C4-2B (cell line): Measurements from ENCODE around the gene FSTL4.

Experiments
- H3K27ac ChIP-seq: fragments of 450-650 bp; 2 replicates; pipeline ENCODE4 v1.5.1; 2017
- ZFX ChIP-seq: fragments of 450-650 bp; IDR thresholded peaks from 2 replicates; pipeline ENCODE4 v1.6.1; 2017
- TF ChIP-seq, protein P1 (sequence below): fragments of 450-650 bp; conservative IDR thresholded peaks from 2 replicates; pipeline ENCODE4 v1.5.1; 2017; ENCODE audit warnings: mild to moderate bottlenecking

FSTL4 gene

GRCh38 chr5:133266527-133266878 is 345.8 kb downstream of the FSTL4 start:
- TF ChIP-seq, protein P1, sequence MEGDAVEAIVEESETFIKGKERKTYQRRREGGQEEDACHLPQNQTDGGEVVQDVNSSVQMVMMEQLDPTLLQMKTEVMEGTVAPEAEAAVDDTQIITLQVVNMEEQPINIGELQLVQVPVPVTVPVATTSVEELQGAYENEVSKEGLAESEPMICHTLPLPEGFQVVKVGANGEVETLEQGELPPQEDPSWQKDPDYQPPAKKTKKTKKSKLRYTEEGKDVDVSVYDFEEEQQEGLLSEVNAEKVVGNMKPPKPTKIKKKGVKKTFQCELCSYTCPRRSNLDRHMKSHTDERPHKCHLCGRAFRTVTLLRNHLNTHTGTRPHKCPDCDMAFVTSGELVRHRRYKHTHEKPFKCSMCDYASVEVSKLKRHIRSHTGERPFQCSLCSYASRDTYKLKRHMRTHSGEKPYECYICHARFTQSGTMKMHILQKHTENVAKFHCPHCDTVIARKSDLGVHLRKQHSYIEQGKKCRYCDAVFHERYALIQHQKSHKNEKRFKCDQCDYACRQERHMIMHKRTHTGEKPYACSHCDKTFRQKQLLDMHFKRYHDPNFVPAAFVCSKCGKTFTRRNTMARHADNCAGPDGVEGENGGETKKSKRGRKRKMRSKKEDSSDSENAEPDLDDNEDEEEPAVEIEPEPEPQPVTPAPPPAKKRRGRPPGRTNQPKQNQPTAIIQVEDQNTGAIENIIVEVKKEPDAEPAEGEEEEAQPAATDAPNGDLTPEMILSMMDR = no peak
- TF ChIP-seq ZFX = no peak

DNA sequence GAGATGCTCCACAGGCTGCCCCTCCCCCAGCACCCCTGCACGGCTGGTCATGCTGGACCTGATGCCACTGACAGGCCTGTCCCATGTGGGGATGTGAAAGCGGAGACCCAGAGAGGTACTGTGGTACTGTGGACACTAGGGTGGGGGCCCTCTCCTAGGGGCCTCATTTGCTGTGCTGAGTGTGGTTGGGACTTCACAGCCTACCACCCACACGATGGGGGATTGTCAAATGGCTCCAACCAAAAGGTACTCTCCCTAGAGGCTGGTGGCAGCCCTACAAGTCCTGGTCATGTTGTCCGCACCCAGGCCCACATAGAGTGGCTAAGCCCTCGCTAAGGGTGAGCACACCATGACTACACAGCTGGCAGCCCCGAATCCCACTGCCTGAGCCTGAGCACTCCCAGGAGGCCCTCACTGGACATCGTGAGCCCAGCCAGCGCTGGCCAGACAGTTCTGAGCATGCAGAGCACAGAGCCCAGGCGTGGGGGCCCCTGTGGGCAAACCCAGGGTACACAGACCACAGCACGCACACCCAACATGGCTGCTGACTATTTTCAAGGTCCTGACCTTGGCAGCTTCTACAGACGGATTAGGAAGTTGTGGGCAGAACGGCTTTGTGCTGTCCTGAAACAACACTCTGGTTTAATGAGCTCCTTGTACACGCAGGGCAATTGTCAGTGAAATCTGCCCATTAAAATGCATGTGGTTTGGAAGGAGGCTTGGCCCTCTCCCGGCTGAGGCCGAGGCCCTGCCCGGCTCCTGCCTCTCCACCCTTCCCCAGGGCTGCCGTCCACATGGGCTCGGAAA is 346.4 kb downstream of the FSTL4 start:
- no peak overlapping the region for H3K27ac ChIP-seq

More at GRCh38 chr5:133266527-133266878, 345.8 kb downstream of the FSTL4 start:
- no peak overlapping the region for H3K27ac ChIP-seq

GRCh38 chr5:133265257-133265656 is 347.1 kb downstream of the FSTL4 start:
- TF ChIP-seq, protein P1 = no peak
- no peak for TF ChIP-seq ZFX
- H3K27ac ChIP-seq = no peak overlapping the region

More for the DNA sequence above, 346.4 kb downstream of the FSTL4 start:
- TF ChIP-seq ZFX = no peak
- TF ChIP-seq, protein P1 = no peak

GRCh38 chr5:133262690-133263089 is 349.7 kb downstream of the FSTL4 start:
- H3K27ac ChIP-seq = no peak overlapping the region
- TF ChIP-seq, protein P1 = no peak
- no peak for TF ChIP-seq ZFX

DNA sequence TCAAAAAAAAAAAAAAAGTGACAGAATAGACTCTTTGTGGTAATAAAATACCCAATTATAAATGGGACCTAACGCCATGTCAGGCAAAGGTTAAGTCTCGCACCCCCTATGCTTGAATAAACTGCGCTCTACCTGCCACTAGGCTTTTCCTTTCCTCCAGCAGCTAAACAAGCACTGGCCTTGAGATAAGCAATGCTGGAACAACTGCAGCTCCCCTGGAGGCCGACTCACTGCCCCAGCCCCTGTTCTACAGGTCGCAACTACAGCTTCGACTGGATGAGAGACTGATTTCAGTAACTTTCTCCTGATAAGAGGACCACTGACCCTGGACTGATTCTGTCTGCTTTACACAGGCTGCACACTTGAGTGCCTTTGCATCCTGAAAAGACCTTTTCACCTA is 350.3 kb downstream of the FSTL4 start:
- no peak for TF ChIP-seq ZFX
- TF ChIP-seq, protein P1 = no peak
- H3K27ac ChIP-seq = no peak overlapping the region

DNA sequence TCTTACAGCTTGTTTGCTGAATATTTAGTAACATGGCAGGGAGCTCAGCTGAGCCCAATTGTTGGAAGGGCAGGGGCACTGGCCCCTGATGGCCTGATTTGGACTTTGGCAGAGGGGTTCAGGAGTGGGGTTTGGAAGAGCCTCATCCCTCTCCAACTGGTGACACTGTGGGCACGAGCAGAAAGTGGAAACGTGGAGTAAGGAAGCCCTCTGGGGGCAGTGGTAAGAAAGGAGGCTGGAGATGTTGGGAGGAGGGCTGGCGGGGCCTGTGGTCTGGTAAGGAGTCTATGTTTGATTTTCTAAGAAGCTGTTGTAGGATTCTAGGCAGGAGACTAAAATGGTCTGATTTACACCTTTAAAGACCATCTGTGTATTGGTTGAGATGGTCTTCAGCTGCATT is 351.6 kb downstream of the FSTL4 start:
- H3K27ac ChIP-seq = no peak overlapping the region
- TF ChIP-seq, protein P1 = no peak
- no peak for TF ChIP-seq ZFX

DNA sequence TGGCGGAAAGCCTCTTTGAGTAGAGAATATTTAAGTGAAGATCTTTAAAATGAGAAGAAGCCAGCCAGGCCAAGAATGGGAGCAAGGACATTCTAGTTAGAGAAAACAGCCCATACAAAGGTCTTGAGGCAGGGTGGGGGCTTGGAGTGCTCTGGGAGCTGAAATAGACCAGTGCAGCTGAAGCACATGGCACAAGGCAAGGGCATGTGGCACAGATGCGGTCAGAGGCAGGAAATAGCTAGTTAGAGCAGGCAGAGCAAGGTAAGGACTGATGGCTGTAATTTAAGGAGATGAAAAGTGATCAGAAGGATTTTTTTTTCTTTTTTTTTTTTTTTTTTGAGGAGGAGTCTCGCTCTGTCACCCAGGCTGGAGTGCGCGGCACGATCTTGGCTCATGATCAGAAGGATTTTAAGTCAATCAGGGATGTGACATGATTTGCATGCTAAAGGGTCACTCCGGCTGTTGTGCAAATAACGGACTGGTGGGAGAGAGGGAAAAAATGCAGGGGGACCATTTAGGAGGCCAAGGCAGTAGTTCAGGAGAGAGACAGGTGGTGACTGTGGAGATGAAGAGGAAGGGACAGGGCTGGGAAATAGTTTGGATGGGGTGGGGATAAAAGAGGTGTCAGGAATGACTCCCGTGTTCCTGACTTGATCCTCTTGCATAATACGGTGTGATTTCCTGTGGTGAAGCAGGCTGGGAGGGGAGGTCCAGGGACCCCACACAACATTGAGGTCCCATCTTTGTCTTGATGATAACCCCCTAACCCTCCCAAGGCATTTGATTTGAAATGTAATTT is 352.9 kb downstream of the FSTL4 start:
- H3K27ac ChIP-seq = no peak overlapping the region
- TF ChIP-seq, protein P1 = no peak
- TF ChIP-seq ZFX = no peak
